ENCODE data around the gene TNFRSF25.

DNA sequence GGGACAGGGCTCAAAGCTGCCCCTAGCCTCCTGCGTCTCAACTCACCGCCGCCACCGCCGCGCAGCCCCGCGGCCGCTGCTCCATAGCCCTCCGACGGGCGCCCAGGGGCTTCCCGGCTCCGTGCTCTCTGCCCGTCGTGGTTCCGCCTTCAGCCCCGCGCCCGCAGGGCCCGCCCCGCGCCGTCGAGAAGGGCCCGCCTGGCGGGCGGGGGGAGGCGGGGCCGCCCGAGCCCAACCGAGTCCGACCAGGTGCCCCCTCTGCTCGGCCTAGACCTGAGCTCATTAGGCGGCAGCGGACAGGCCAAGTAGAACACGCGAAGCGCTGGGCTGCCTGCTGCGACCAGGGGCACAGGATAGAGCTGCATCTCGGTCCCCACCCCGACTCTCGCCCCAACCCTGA, at the start of gene TNFRSF25:
- no peak for TF ChIP-seq EZH2 (IDR thresholded peaks at IDR 0.05)
- no peak for TF ChIP-seq FOXP2 (optimal IDR thresholded peaks at IDR 0.05; ENCODE audit: control extremely low read depth, extremely low read length, insufficient read depth)
